Neural crest cell (in vitro differentiated cells): ENCODE results near the gene RPS23. TPM values are rescaled to one million over a fixed set of nuclear protein-coding genes. Genes with fewer than 3 reads are reported as not detected.

Source experiments
- DNase-seq: peaks from one replicate; pipeline ENCODE4 v3.0.0; 2021; ENCODE audit warnings: low read depth, mixed read lengths, low spot score
- H3K27ac Mint-ChIP-seq: one replicate; pipeline ENCODE4 v1.8.0; 2021; ENCODE audit warnings: mild to moderate bottlenecking, mixed read lengths; ENCODE audit not compliant: unreplicated experiment
- H3K27me3 Mint-ChIP-seq: 2 replicates; pipeline ENCODE4 v1.8.0; 2021; ENCODE audit warnings: low read depth, mild to moderate bottlenecking, mixed read lengths
- H3K36me3 Mint-ChIP-seq: 2 replicates; pipeline ENCODE4 v1.8.0; 2021; ENCODE audit warnings: low read depth, mild to moderate bottlenecking, mixed read lengths
- H3K4me1 Mint-ChIP-seq: 2 replicates; pipeline ENCODE4 v1.8.0; 2021; ENCODE audit warnings: mixed read lengths
- H3K4me3 Mint-ChIP-seq: one replicate; pipeline ENCODE4 v1.8.0; 2021; ENCODE audit warnings: mild to moderate bottlenecking, mixed read lengths
- H3K9me3 Mint-ChIP-seq: 2 replicates; pipeline ENCODE4 v1.8.0; 2021; ENCODE audit warnings: mixed read lengths
- CTCF ChIP-seq: fragments of 200-600 bp; sonication (generic); conservative IDR thresholded peaks from 2 replicates; pipeline ENCODE4 v1.5.0; 2021; ENCODE audit warnings: antibody characterized with exemption, mild to moderate bottlenecking
- long read RNA-seq: library from polyadenylated mRNA; unstranded; transcript quantifications from one replicate; pipeline ENCODE4 v2.0.0, GENCODE V29; 2020
- total RNA-seq: library from RNA; stranded (reverse); gene quantifications from 2 replicates; pipeline ENCODE4 v1.2.1, GENCODE V29; 2021

Gene RPS23
- 2,549 and 2,556 TPM in 2 replicates for total RNA-seq
- long read RNA-seq, transcript RPS23-201 (4 exons, 3,437 nt): major isoform, 519 of 585 reads
- long read RNA-seq, transcript RPS23-203 (3 exons, 576 nt): minor isoform, 20 of 585 reads
- long read RNA-seq, partial matches to known transcripts: 3 of 585 reads
- long read RNA-seq, other reads (novel, unspliced or antisense): 41 of 585 reads

- Mint-ChIP-seq H3K27ac (peak within 1 kb of the TSS; percentile 100), H3K4me1 (peaks cover 48% of the 10 kb centered on the region), H3K27me3 (no peaks in the 10 kb centered on the region), H3K36me3 (peaks cover 29% of the 10 kb centered on the region), H3K9me3 (no peaks in the 10 kb centered on the region), H3K4me3 (peak within 1 kb of the TSS; percentile 93)
- TF ChIP-seq CTCF: no peak
- peak; percentile 81 for DNase-seq
These were observed at the start of gene RPS23 for GRCh38 chr5:82277987-82278710. TSS of gene RPS23 (minus strand) at chr5:82278354. CDS start at chr5:82278323, 31 bp downstream.

GRCh38 chr5:82327941-82328340 is 49.8 kb upstream of the RPS23 start:
- Mint-ChIP-seq H3K4me1 (no peaks in the 10 kb centered on the region), H3K9me3 (peaks cover 4% of the 10 kb centered on the region), H3K27ac (no peak overlapping the region), H3K36me3 (peaks cover 4% of the 10 kb centered on the region), H3K27me3 (no peaks in the 10 kb centered on the region), H3K4me3 (no peak overlapping the region)
- no peak for TF ChIP-seq CTCF
- no peak for DNase-seq

GRCh38 chr5:82325996-82326395 is 47.8 kb upstream of the RPS23 start:
- no peak for DNase-seq
- H3K27ac Mint-ChIP-seq: no peak overlapping the region
- H3K36me3 Mint-ChIP-seq: peaks cover 4% of the 10 kb centered on the region
- H3K9me3 Mint-ChIP-seq: peaks cover 9% of the 10 kb centered on the region
- H3K4me1 Mint-ChIP-seq: no peaks in the 10 kb centered on the region
- no peak overlapping the region for H3K4me3 Mint-ChIP-seq
- no peaks in the 10 kb centered on the region for H3K27me3 Mint-ChIP-seq
- no peak for TF ChIP-seq CTCF

GRCh38 chr5:82325155-82325554 is 47.0 kb upstream of the RPS23 start:
- no peak overlapping the region for H3K27ac Mint-ChIP-seq
- DNase-seq: no peak
- no peak for TF ChIP-seq CTCF
- no peaks in the 10 kb centered on the region for H3K4me1 Mint-ChIP-seq
- peaks cover 6% of the 10 kb centered on the region for H3K9me3 Mint-ChIP-seq
- H3K36me3 Mint-ChIP-seq: peaks cover under 1% of the 10 kb centered on the region
- H3K27me3 Mint-ChIP-seq: no peaks in the 10 kb centered on the region
- no peak overlapping the region for H3K4me3 Mint-ChIP-seq

GRCh38 chr5:82320966-82321365 is 42.8 kb upstream of the RPS23 start:
- H3K9me3 Mint-ChIP-seq: peaks cover 5% of the 10 kb centered on the region
- no peak overlapping the region for H3K27ac Mint-ChIP-seq
- H3K36me3 Mint-ChIP-seq: no peaks in the 10 kb centered on the region
- no peaks in the 10 kb centered on the region for H3K4me1 Mint-ChIP-seq
- TF ChIP-seq CTCF: no peak
- no peak for DNase-seq
- no peaks in the 10 kb centered on the region for H3K27me3 Mint-ChIP-seq
- H3K4me3 Mint-ChIP-seq: no peak overlapping the region
